NK-92 (cell line): ENCODE results near the gene USP8.
A peak's percentile ranks its signal among the peaks of the same experiment; 100 is the strongest.
"Not testable (repeated sequence)": the region's sequence is repeated elsewhere in the genome, so short reads cannot be mapped to it uniquely, and the experiment has no call there.

Experiments
- DNase-seq: peaks from one replicate; lab custom pipeline; 2025; ENCODE audit not compliant: unreplicated experiment; lab: John Stamatoyannopoulos, UW

Gene USP8

GRCh38 chr15:50424066-50424890 is at the start of gene USP8:
Gene USP8 (plus strand): TSS chr15:50424405. CDS start chr15:50439074, 14,669 bp downstream.
- DNase-seq: peak; percentile 41

DNA sequence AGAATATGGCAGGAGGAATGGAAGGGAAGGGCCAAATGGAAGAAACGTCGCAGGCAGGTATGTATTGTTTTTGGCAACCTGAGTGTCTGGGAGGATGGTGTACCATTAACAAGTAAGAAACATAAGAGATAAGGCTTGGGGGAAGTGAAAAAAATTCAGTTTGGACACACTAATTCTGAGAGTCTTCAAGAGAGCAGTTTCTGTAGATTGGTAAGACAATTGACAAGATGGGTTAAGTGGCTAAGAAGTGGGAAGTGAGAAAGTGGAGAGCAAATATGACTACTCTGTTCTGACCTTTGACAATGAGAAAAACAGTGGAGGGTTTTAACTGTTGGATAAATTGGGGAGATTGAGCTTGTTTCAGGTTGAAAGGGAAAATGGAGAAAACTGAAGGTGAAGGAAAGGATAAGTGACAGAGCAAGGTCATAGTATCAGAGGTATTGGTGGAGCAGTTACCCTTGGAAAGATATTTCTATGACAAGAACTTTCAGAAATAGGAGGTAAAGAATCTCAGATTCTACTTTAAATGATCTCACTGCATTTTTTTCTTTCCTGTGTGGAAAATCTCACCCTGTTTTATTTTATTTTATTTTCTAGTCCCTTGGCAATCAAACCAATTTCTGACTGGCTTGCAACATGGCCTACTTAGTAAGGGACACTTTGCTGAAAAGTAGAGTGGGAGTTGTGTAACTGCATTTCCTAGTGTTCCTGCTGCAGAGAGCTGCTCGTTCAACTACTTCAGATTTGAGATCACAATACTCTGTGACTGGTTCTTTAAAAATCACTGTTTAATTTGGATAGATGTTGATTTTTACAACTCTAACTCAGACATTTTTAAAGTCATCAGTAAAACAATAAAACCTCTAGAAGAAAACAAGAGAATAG is 46.1 kb upstream of the USP8 start:
- DNase-seq: no peak

GRCh38 chr15:50378776-50379175 is 45.4 kb upstream of the USP8 start:
- DNase-seq: no peak

DNA sequence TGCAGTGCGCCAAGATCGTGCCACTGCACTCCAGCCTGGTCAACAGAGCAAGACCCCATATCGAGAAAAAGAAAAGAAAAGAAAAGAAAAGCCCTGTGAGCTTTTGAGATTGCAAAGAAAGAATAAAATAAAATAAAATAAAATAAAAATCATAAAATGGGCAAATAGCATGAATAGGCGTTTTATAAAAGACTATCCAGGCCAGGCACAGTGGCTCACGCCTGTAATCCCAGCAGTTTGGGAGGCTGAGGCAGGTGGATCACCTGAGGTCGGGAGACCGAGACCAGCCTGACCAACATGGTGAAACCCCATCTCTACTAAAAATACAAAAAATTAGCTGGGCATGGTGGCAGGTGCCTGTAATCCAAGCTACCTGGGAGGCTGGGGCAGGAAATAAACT is 44.8 kb upstream of the USP8 start:
- not testable (repeated sequence) for DNase-seq

DNA sequence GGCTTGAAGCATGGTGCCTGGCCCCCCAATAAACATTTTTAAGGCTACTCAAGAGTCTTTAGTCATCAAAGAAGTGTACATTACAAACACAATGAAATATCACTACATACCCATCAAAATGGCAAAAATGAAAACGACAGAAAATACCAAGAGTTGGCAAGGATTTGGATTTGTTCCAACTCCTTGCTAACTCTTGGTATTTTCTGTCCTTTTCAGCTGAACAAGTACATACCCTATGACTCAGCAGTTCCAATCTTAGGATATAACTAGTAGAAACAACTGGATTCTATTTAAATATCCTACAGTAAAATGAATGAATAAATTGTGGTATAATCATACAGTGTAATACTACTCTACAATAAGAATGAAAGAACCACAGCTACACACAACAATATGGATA is 44.1 kb upstream of the USP8 start:
- no peak for DNase-seq

DNA sequence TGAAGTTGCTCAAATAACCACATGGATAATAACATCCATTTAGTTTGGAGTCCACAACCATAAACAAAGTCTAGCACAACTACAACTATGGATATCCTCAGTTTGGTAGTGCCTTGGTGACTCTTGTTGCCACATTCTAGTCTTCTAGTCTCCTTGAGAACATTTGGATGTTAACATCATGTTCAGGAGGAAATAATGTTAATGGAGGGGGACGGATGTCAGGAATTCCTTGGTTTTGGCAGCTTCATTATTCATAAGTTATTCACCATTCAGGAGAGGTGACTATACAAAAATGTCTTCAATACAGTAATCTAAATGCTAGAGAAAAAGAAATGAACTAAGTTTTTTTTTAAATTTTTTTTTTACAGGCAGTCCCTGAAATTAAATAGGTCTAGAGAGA is 42.8 kb upstream of the USP8 start:
- no peak for DNase-seq

DNA sequence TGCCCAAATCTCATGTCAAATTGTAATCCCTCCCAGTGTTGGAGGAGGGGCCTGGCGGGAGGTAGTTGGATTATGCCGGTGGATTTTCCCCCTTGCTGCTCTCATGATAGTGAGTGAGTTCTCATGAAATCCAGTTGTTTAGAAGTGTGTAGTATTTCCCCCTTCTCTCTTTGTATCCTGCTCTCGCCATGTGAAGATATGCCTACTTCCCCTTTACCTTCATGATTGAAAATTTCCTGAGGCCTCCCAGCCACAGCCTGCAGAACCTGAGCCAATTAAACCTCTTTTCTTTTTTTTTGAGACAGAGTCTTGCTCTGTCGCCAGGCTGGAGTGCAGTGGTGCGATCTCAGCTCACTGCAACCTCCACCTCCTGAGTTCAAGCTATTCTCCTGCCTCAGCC is 41.8 kb upstream of the USP8 start:
- not testable (repeated sequence) for DNase-seq

DNA sequence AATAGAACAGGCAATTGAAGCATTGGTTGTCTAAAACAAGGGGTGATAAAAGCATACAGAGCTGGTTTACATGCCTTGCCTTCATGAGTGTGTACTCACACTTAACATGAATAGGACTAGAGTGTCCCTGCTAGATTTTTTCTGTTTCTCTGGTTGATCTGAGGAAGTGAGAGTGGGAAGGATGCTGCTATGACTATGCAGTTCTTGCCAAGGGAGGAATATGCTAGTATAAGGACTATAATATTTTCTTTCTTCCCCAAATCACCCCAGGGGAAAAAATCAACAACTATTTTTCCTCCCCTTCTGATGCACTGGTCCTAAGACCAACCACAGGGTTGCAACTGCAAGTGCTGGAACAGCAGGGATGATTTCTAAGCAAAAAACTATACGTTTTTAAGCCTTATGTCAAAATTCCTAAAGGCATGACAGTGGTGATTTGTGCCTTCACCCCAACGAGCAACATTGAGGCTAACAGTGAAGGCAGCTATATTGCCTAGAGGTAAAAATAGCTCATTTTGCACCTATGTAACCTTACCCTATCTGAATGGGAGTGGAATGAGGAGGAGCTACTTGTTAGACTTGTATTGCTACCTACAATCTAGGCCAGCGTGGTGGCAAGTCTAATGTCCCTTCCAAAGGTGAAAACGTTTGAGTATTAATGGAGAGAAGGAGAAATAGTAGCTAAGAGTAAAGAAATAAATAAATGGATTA is 33.5 kb upstream of the USP8 start:
- no peak for DNase-seq

DNA sequence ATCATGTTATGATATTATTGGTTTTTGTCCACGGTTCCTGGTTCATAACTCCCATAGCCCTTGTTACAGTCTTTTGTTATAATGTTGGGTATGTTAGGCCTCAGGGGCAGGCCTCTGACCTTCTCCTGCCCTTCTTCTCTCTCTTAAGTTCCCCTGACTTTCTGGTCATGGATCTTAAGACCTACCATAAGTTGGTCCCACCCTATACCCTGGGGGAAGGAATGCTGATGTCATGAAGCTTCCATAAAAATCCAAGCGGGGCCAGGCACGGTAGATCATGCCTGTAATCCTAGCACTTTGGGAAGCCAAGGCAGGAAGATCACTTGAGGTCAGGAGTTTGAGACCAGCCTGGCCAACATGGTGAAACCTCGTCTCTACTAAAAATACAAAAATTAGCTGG is 32.6 kb upstream of the USP8 start:
- DNase-seq: not testable (repeated sequence)

DNA sequence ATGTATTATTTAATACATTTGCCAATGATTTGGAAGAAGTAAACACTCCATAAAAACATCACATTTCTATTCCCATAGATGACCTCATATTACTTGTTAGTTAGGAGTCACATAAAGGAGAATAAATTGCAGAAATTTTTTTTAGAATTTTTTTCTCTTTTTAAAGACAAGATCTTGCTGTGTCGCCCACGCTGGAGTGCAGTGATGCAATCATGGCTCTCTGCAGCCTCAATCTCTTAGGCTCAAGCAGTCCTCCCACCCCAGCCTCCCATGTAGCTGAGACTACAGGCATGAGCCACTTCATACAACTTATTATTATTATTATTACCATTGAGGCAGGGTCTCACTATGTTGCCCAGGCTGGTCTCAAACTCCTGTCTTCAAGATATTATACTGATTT is 12.3 kb upstream of the USP8 start:
- DNase-seq: no peak

DNA sequence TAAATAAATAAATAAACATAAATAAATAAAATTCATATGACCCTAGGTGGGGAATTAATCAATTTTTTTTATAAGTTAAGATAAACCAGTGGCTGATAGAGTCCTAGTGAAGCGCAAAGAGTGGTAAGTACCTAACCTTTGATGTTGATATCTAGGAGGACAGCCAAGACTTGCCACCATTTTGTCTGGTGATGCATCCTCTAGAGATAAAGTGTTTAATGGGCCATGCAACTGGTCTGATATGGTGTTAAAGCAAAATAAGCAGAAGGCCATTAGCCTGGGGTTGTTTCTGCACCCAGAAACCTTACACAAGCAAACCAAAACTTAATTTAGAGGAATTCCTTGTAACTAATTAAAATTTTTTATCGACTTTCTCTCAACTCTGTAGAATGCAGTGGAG is 9.6 kb upstream of the USP8 start:
- DNase-seq: no peak

- DNase-seq: no peak
Measured at GRCh38 chr15:50415752-50416404, 8.3 kb upstream of the USP8 start.

DNA sequence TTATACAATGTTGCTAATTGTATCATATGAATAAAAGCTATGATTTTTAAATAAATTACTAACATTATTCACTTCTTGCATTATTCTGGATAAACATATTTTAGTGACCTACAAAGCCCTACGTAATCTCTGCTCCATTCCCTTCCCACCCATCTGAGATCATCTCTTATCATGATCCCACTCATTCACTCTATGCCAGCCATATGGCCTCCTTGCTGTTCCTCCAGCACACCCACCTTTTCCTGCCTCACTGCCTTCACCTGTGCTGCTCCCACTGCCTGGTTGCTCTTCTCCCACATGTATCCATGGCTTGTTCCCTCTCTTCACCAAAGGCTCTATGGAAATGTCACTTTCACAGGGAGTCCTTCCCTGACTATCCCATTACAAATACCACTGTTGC is 7.3 kb upstream of the USP8 start:
- no peak for DNase-seq

GRCh38 chr15:50418041-50418583 is 6.1 kb upstream of the USP8 start:
- DNase-seq: no peak

- DNase-seq: no peak
Measured at GRCh38 chr15:50425219-50425618, 1.0 kb downstream of the USP8 start.

GRCh38 chr15:50425678-50426246 is 1.6 kb downstream of the USP8 start:
- DNase-seq: not testable (repeated sequence)

DNA sequence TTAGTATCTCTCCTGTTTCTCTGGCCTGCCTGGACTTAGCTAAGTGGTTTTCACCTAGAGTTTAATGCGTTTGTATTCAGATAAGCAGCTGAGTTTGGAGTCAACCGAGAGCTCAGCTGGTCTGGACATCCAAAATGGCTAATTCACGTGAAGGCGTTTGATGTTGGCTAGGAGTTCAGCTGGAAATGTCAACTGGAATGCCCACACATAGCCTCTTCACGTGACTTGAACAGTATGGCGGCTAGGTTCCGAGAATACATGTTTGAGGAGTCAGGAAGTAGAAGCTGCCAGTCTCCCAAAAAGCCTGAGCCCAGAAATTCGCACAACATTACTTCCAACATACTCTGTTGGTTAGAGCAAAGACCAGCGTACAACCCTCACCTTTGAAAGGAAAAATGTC is 2.2 kb downstream of the USP8 start:
- DNase-seq: no peak

DNA sequence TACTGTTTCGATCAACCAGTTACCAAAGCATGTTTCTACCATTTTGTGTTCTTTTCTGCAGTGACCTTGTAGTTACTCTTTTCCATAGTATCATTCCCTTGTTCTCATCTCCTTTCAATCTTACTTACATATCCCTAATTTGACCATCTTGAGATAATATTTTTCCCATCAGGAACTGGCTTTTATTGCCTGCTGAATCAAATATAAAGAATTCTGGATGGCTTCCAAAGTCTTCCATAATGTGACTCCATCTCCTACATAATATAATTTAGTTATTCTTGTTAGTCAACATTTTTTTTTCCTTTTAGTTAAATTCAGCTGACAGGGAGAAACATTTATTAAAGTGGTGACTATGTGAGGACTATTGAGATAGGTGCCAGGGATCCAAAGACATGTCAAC is 7.0 kb downstream of the USP8 start:
- no peak for DNase-seq

- DNase-seq: no peak
Measured at GRCh38 chr15:50432230-50432629, 8.0 kb downstream of the USP8 start.

DNA sequence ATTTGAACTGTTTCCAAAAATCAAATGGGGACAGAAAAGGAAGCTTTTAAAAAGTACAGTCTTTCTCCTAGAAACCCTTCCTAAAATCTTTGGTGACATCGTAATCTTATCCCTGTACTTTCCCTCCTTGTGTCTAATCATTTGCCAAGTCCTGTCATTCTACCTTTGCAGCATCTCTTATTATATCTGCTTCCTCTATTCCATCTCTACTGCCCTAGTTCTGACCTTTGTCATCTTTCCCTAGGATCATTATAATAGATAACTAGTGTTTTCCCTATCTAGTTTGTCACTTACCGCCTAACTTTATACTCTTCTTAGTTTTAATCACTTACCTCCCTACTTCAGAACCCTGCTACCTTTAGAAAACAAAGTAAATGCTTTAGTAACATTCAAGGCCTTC is 11.6 kb downstream of the USP8 start:
- DNase-seq: no peak
